ENCODE measurements around the gene TRAF3IP3. TPM values are rescaled to one million over a fixed set of nuclear protein-coding genes. Genes with fewer than 3 reads are reported as not detected.

Gene TRAF3IP3
- total RNA-seq, 1 experiment from 2014 or later = not detected

DNA sequence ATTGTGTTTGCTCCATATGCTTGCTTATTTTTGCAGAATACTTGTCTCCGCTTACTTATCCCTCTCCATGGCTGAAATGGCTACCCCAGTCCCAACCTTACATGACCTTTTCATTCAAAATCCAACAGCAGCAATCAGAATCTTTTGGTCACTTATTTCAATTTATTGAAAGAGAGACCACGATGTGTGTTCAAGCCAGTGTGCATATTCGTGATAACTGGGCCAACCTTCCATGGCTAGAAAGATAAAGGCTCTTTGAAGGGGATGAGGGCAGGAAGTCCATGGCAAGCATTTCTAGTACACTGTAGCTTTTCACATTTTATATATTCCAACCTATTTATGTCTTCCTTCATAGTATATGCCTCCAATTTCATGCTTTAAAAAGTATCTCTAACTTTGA, 28.1 kb upstream of the TRAF3IP3 start:
- H3K9me3 Mint-ChIP-seq = no peaks in the 10 kb centered on the region
- Histone ChIP-seq H3K14ac (ENCODE audit: insufficient read depth, low read length) (no peak overlapping the region), H2BK15ac (ENCODE audit: low read depth, low read length) (no peak overlapping the region), H3K79me2 (ENCODE audit: insufficient read depth, low read length) (no peaks in the 10 kb centered on the region), H3K23me2 (ENCODE audit: insufficient read length, low read depth, low read length, poor library complexity, severe bottlenecking) (no peaks in the 10 kb centered on the region), H3K27me3 (ENCODE audit: insufficient read depth, low read length) (no peaks in the 10 kb centered on the region), H2AFZ (ENCODE audit: low read length) (no peak overlapping the region), H4K8ac (replicated peaks; ENCODE audit: insufficient read length, low read depth, low read length) (no peak overlapping the region), H3K4me2 (ENCODE audit: insufficient read depth, insufficient read length, low read length) (no peak overlapping the region), H2BK20ac (ENCODE audit: low read depth, low read length, poor library complexity, severe bottlenecking) (no peak overlapping the region), H3K18ac (ENCODE audit: insufficient read length, low read depth, low read length) (no peak overlapping the region), H2BK120ac (ENCODE audit: low read depth, low read length, poor library complexity, severe bottlenecking) (no peak overlapping the region), H3K9ac (ENCODE audit: extremely low read depth, insufficient read length, low read length) (no peak overlapping the region), H4K5ac (ENCODE audit: insufficient read length, low read depth, low read length) (no peak overlapping the region), H3K4ac (ENCODE audit: low read depth, low read length) (no peak overlapping the region), H3K79me1 (ENCODE audit: insufficient read depth, low read depth, low read length, poor library complexity, severe bottlenecking) (no peaks in the 10 kb centered on the region), H3K27ac (ENCODE audit: insufficient read length, low read depth, low read length) (no peak overlapping the region), H2BK12ac (ENCODE audit: insufficient read length, low read depth, low read length) (no peak overlapping the region), H4K20me1 (ENCODE audit: control insufficient read depth, insufficient read depth, insufficient read length) (no peaks in the 10 kb centered on the region), H3K56ac (ENCODE audit: insufficient read length, low read depth, low read length) (no peak overlapping the region), H3T11ph (ENCODE audit: low read length) (no peak overlapping the region), H3K23ac (ENCODE audit: insufficient read length, low read depth, low read length) (no peak overlapping the region), H3K4me1 (ENCODE audit: insufficient read depth, low read length) (no peaks in the 10 kb centered on the region), H4K91ac (ENCODE audit: insufficient read length, low read depth, low read length) (no peak overlapping the region), H2BK5ac (ENCODE audit: insufficient read length, low read length) (no peak overlapping the region), H3K9me3 (ENCODE audit: control insufficient read depth, low read depth, low read length) (no peaks in the 10 kb centered on the region), H2AK5ac (ENCODE audit: insufficient read length, low read length) (no peak overlapping the region)
- H3K27me3 Mint-ChIP-seq (ENCODE audit: low read depth) = peaks cover 21% of the 10 kb centered on the region
- H3K27ac Mint-ChIP-seq = no peak overlapping the region
- H3K36me3 Mint-ChIP-seq (ENCODE audit: insufficient read depth in 1 of 3, low read depth in 3 of 3) = no peaks in the 10 kb centered on the region
- no peaks in the 10 kb centered on the region for H3K4me1 Mint-ChIP-seq
- no peak for DNase-seq
- no peak overlapping the region for H3K4me3 Mint-ChIP-seq
- TF ChIP-seq CTCF (conservative IDR thresholded peaks at IDR 0.05) = no peak
- WGBS (ENCODE audit: extremely low coverage, insufficient read length, low lambda C conversion rate) = no CpG with 5 or more reads among the region's 3 CpGs
